ENCODE data around the gene ESR1.

ESR1 gene

GRCh38 chr6:152004896-152005295, 197.4 kb downstream of the ESR1 start:
- Histone ChIP-seq H3K4me3 (ENCODE audit: low read depth, low read length) (no peak overlapping the region), H3K36me3 (no peaks in the 10 kb centered on the region), H3K4me1 (no peaks in the 10 kb centered on the region), H3K27me3 (no peaks in the 10 kb centered on the region), H3K9me3 (no peaks in the 10 kb centered on the region)
- no peak for DNase-seq
- TF ChIP-seq, protein P1, sequence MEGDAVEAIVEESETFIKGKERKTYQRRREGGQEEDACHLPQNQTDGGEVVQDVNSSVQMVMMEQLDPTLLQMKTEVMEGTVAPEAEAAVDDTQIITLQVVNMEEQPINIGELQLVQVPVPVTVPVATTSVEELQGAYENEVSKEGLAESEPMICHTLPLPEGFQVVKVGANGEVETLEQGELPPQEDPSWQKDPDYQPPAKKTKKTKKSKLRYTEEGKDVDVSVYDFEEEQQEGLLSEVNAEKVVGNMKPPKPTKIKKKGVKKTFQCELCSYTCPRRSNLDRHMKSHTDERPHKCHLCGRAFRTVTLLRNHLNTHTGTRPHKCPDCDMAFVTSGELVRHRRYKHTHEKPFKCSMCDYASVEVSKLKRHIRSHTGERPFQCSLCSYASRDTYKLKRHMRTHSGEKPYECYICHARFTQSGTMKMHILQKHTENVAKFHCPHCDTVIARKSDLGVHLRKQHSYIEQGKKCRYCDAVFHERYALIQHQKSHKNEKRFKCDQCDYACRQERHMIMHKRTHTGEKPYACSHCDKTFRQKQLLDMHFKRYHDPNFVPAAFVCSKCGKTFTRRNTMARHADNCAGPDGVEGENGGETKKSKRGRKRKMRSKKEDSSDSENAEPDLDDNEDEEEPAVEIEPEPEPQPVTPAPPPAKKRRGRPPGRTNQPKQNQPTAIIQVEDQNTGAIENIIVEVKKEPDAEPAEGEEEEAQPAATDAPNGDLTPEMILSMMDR (IDR thresholded peaks at IDR 0.05; ENCODE audit: low read depth, low read length): no peak

DNA sequence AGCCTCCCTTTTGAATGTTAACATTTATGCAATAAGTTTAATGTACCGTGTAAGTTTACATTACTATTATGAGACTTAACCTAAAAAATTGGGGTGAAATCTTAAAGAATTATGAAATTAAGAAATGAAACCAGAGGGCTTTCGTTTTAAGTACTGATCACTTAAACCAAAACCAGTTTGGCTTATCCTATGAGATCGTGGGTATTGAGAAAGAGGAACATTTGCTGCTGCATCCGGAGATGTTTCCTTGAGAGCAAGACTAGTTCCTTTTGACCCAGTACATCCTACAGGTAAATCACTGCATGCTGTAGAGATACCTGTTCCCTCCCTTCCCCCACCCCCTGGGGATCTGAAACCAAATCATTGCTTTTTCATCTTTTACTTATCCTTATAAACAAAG, 201.3 kb downstream of the ESR1 start:
- TF ChIP-seq, protein P1 (IDR thresholded peaks at IDR 0.05; ENCODE audit: low read depth, low read length): no peak
- H3K4me1 ChIP-seq: no peaks in the 10 kb centered on the region
- H3K9me3 ChIP-seq: no peaks in the 10 kb centered on the region
- DNase-seq: no peak
- no peaks in the 10 kb centered on the region for H3K27me3 ChIP-seq
- H3K36me3 ChIP-seq: no peaks in the 10 kb centered on the region
- no peak overlapping the region for H3K4me3 ChIP-seq (ENCODE audit: low read depth, low read length)

DNA sequence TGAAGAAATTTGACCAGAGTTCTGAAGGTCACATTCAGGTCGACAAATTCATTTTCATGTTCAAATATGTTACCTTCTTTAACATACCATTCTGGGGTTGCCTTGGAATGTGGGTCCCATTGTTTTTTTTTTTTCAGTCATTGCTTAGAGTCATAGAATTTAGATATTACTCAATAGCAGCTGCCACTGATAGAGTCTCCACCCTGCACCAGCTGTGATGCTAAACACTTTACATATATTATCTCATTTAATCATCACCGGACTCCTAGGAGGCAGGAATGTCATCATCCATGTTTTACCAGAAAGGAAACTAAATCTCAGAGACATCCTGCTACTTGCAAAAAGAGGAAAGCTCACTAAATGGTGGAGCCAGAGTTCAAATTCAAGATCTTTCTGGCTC, 204.7 kb downstream of the ESR1 start:
- H3K36me3 ChIP-seq: no peaks in the 10 kb centered on the region
- TF ChIP-seq, protein P1 (IDR thresholded peaks at IDR 0.05; ENCODE audit: low read depth, low read length): no peak
- H3K4me1 ChIP-seq: no peaks in the 10 kb centered on the region
- no peak for DNase-seq
- H3K9me3 ChIP-seq: no peaks in the 10 kb centered on the region
- H3K27me3 ChIP-seq: no peaks in the 10 kb centered on the region
- H3K4me3 ChIP-seq (ENCODE audit: low read depth, low read length): no peak overlapping the region

DNA sequence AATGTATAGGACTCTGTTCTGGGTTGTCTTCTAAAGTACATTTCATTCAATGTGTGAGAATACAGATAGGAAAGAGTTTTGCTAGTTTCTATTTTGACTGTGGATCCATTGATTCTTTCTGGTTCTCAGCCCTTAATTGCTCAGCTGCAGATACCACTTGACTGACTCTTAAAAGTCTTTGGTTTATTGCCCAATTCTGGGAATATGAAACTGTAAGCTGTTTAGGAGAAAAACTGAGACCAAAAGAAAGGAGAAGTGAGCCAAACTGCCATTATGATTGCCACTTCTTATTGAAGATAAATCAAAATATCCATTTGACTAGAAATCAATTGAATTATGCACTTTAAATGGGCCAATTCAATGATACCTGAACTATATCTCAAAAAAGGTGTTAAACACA, 211.4 kb downstream of the ESR1 start:
- no peak for DNase-seq
- no peaks in the 10 kb centered on the region for H3K36me3 ChIP-seq
- no peaks in the 10 kb centered on the region for H3K9me3 ChIP-seq
- TF ChIP-seq, protein P1 (IDR thresholded peaks at IDR 0.05; ENCODE audit: low read depth, low read length): no peak
- no peaks in the 10 kb centered on the region for H3K4me1 ChIP-seq
- no peaks in the 10 kb centered on the region for H3K27me3 ChIP-seq
- H3K4me3 ChIP-seq (ENCODE audit: low read depth, low read length): no peak overlapping the region

DNA sequence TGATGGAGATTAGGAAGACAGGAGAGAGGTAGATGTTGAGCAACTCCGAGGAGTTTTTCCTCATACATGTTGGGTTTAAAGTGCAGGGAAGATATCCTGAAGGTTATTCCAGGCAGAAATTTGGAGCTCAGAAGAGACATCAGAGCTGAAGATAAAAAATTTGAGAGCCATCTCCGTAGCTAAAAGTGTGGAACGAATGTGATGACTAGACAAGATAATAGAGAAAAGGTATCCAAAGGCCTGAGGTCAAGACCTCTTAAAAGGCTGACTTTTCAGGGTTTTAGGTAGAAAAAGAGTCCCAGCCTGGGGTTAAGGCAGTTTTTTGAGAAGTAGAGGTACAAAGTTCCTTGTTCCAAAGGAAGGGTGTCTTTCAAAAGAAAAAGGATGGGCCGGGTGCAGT, 214.8 kb downstream of the ESR1 start:
- Histone ChIP-seq H3K4me3 (ENCODE audit: low read depth, low read length) (no peak overlapping the region), H3K36me3 (no peaks in the 10 kb centered on the region), H3K27me3 (no peaks in the 10 kb centered on the region), H3K9me3 (no peaks in the 10 kb centered on the region), H3K4me1 (no peaks in the 10 kb centered on the region)
- DNase-seq: no peak
- TF ChIP-seq, protein P1 (IDR thresholded peaks at IDR 0.05; ENCODE audit: low read depth, low read length): no peak

DNA sequence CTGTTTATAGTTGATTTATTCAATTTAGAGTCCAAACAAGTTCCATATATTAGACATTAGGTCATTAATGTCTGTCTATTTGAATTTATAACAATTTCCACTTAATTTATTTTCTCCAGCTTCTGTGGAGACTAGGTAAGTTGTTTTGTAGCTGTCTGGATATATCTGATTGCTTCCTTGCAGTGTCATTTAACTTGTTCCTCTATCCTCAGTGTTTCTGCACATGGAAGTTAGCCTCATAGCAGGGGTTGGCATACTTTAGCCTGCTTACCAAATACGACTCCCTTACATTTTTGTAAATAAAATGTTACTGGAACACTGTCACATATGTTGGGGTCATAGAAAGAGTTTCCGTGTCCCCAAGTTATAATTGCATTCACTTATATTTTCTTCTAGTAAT, 216.1 kb downstream of the ESR1 start:
- Histone ChIP-seq H3K4me3 (ENCODE audit: low read depth, low read length) (no peak overlapping the region), H3K36me3 (no peaks in the 10 kb centered on the region), H3K4me1 (no peaks in the 10 kb centered on the region), H3K9me3 (no peaks in the 10 kb centered on the region; the same call in 1 of the 2 replicates), H3K27me3 (no peaks in the 10 kb centered on the region)
- no peak for DNase-seq
- TF ChIP-seq, protein P1 (IDR thresholded peaks at IDR 0.05; ENCODE audit: low read depth, low read length): no peak

All from BE2C (cell line).